Epithelial cell of proximal tubule (primary cell): Measurements from ENCODE around the gene ELMO2. TPM values are rescaled to one million over a fixed set of nuclear protein-coding genes. Genes with fewer than 3 reads are reported as not detected.
A peak's percentile ranks its signal among the peaks of the same experiment; 100 is the strongest.

ENCODE experiments used
- DNase-seq: peaks from one replicate; pipeline ENCODE4 v3.0.0-alpha.2; 2011; ENCODE audit warnings: low read depth
- H3K4me3 ChIP-seq: 2 replicates; pipeline ENCODE4 v1.5.1; 2011; ENCODE audit warnings: low read depth, mild to moderate bottlenecking, low read length
- CTCF ChIP-seq: conservative IDR thresholded peaks from 2 replicates; pipeline ENCODE4 v1.5.1; 2012; ENCODE audit warnings: low read depth, mild to moderate bottlenecking, low read length
- total RNA-seq: library from RNA; depleted of rRNA; stranded (reverse); fragments of >200 nt; gene quantifications from 2 replicates; pipeline ENCODE4 v1.2.3, GENCODE V29; 2015

ELMO2 gene
- total RNA-seq, 1 donor from 2014 or later, result 20.5 TPM

GRCh38 chr20:46351357-46352058 is 54.9 kb downstream of the ELMO2 start:
- no peak for DNase-seq
- H3K4me3 ChIP-seq, result no peak overlapping the region
- no peak for TF ChIP-seq CTCF

- no peak for DNase-seq
- TF ChIP-seq CTCF, result no peak
- no peak overlapping the region for H3K4me3 ChIP-seq
These were observed 55.5 kb downstream of the ELMO2 start for GRCh38 chr20:46350986-46351267.

GRCh38 chr20:46350201-46350985 is 56.0 kb downstream of the ELMO2 start:
- peak; percentile 18 for DNase-seq
- TF ChIP-seq CTCF, result no peak
- no peak overlapping the region for H3K4me3 ChIP-seq

GRCh38 chr20:46349742-46350056 is 56.7 kb downstream of the ELMO2 start:
- no peak for TF ChIP-seq CTCF
- no peak for DNase-seq
- no peak overlapping the region for H3K4me3 ChIP-seq

- no peak for DNase-seq
- no peak overlapping the region for H3K4me3 ChIP-seq
- peak; percentile 91 for TF ChIP-seq CTCF
These were observed 57.2 kb downstream of the ELMO2 start for GRCh38 chr20:46349035-46349741.

GRCh38 chr20:46347841-46348803 is 58.3 kb downstream of the ELMO2 start:
- TF ChIP-seq CTCF, result no peak
- no peak for DNase-seq

More at GRCh38 chr20:46347841-46348803, 58.3 kb downstream of the ELMO2 start:
- no peak overlapping the region for H3K4me3 ChIP-seq
